GM12873 (cell line): ENCODE data around the gene MROH7.

Experiments used
- CTCF ChIP-seq: IDR thresholded peaks from 2 replicates; pipeline ENCODE4 v1.5.1; 2012; ENCODE audit warnings: low read depth, mild to moderate bottlenecking, moderate library complexity, low read length, control low read depth; ENCODE audit not compliant: insufficient read depth; ENCODE audit errors: missing control alignments

The MROH7 gene

GRCh38 chr1:54649130-54649898 is 7.7 kb downstream of the MROH7 start:
- no peak for TF ChIP-seq CTCF

- TF ChIP-seq CTCF = no peak
Observed at GRCh38 chr1:54649921-54650320, 8.3 kb downstream of the MROH7 start.

- TF ChIP-seq CTCF = no peak
Observed at GRCh38 chr1:54650417-54650816, 8.8 kb downstream of the MROH7 start.

GRCh38 chr1:54651608-54652007 is 10.0 kb downstream of the MROH7 start:
- TF ChIP-seq CTCF = no peak

- no peak for TF ChIP-seq CTCF
Observed at GRCh38 chr1:54652168-54652567, 10.6 kb downstream of the MROH7 start.

- TF ChIP-seq CTCF = no peak
Observed at GRCh38 chr1:54653036-54653435, 11.4 kb downstream of the MROH7 start.

- no peak for TF ChIP-seq CTCF
Observed at GRCh38 chr1:54658164-54658913, 16.8 kb downstream of the MROH7 start.
